Measurements from ENCODE around the gene OTUD7B.

OTUD7B gene

GRCh38 chr1:150021191-150021694 is 10.7 kb upstream of the OTUD7B start:
- no peak overlapping the region for H3K27ac ChIP-seq (ENCODE audit: low read length)
- H3K36me3 ChIP-seq (ENCODE audit: insufficient read depth, low read depth, low read length), result no peaks in the 10 kb centered on the region
- no peak overlapping the region for H3K4me3 ChIP-seq (ENCODE audit: low read length)
- H3K4me1 ChIP-seq (ENCODE audit: insufficient read depth, low read length), result no peaks in the 10 kb centered on the region; the same call in 1 of the 2 replicates
- no peaks in the 10 kb centered on the region for H3K9me3 ChIP-seq (ENCODE audit: insufficient read depth, low read depth, low read length)
- no peaks in the 10 kb centered on the region for H3K27me3 ChIP-seq (ENCODE audit: insufficient read depth, low read length)
- H3K9ac ChIP-seq (ENCODE audit: low read depth, low read length), result no peak overlapping the region

DNA sequence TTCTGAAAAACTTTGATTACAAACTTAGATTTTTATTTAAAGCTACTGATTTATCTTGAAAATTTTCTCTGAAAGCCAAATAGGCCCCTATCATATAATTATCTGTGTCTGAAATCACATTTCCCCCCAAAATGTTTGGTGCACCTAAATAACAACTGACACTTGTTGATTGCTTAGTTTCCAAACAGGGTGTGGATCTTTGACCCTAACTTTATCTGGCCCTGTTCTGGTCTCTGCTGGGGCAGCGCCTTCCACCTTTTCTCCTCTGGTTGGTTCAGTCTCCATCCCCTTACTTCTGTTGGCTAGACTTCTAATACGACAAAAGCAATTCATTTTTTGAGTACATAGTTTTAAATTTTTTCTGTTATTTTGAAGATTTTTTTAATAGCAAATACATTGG is 10.2 kb upstream of the OTUD7B start:
- Histone ChIP-seq H3K27ac (ENCODE audit: low read length) (no peak overlapping the region), H3K4me1 (ENCODE audit: insufficient read depth, low read length) (no peaks in the 10 kb centered on the region; the same call in 1 of the 2 replicates), H3K36me3 (ENCODE audit: insufficient read depth, low read depth, low read length) (no peaks in the 10 kb centered on the region), H3K27me3 (ENCODE audit: insufficient read depth, low read length) (no peaks in the 10 kb centered on the region), H3K9ac (ENCODE audit: low read depth, low read length) (no peak overlapping the region), H3K4me3 (ENCODE audit: low read length) (no peak overlapping the region), H3K9me3 (ENCODE audit: insufficient read depth, low read depth, low read length) (no peaks in the 10 kb centered on the region)

GRCh38 chr1:150018165-150018564 is 7.6 kb upstream of the OTUD7B start:
- no peak overlapping the region for H3K27ac ChIP-seq (ENCODE audit: low read length)
- H3K9me3 ChIP-seq (ENCODE audit: insufficient read depth, low read depth, low read length), result no peaks in the 10 kb centered on the region
- no peak overlapping the region for H3K9ac ChIP-seq (ENCODE audit: low read depth, low read length)
- no peaks in the 10 kb centered on the region for H3K36me3 ChIP-seq (ENCODE audit: insufficient read depth, low read depth, low read length)
- no peaks in the 10 kb centered on the region; the same call in 1 of the 2 replicates for H3K4me1 ChIP-seq (ENCODE audit: insufficient read depth, low read length)
- no peak overlapping the region for H3K4me3 ChIP-seq (ENCODE audit: low read length)
- H3K27me3 ChIP-seq (ENCODE audit: insufficient read depth, low read length), result no peaks in the 10 kb centered on the region

GRCh38 chr1:150017206-150017750 is 6.8 kb upstream of the OTUD7B start:
- Histone ChIP-seq H3K9ac (ENCODE audit: low read depth, low read length) (no peak overlapping the region), H3K27ac (ENCODE audit: low read length) (no peak overlapping the region), H3K36me3 (ENCODE audit: insufficient read depth, low read depth, low read length) (no peaks in the 10 kb centered on the region), H3K4me3 (ENCODE audit: low read length) (no peak overlapping the region), H3K9me3 (ENCODE audit: insufficient read depth, low read depth, low read length) (no peaks in the 10 kb centered on the region), H3K4me1 (ENCODE audit: insufficient read depth, low read length) (no peaks in the 10 kb centered on the region; the same call in 1 of the 2 replicates), H3K27me3 (ENCODE audit: insufficient read depth, low read length) (no peaks in the 10 kb centered on the region)

- no peak overlapping the region for H3K9ac ChIP-seq (ENCODE audit: low read depth, low read length)
- no peaks in the 10 kb centered on the region for H3K9me3 ChIP-seq (ENCODE audit: insufficient read depth, low read depth, low read length)
- H3K27me3 ChIP-seq (ENCODE audit: insufficient read depth, low read length), result no peaks in the 10 kb centered on the region
- H3K27ac ChIP-seq (ENCODE audit: low read length), result no peak overlapping the region
- H3K4me3 ChIP-seq (ENCODE audit: low read length), result no peak overlapping the region
- peaks cover 5% of the 10 kb centered on the region for H3K4me1 ChIP-seq (ENCODE audit: insufficient read depth, low read length)
- no peaks in the 10 kb centered on the region for H3K36me3 ChIP-seq (ENCODE audit: insufficient read depth, low read depth, low read length)
These were observed 5.2 kb upstream of the OTUD7B start for GRCh38 chr1:150015651-150016131.

DNA sequence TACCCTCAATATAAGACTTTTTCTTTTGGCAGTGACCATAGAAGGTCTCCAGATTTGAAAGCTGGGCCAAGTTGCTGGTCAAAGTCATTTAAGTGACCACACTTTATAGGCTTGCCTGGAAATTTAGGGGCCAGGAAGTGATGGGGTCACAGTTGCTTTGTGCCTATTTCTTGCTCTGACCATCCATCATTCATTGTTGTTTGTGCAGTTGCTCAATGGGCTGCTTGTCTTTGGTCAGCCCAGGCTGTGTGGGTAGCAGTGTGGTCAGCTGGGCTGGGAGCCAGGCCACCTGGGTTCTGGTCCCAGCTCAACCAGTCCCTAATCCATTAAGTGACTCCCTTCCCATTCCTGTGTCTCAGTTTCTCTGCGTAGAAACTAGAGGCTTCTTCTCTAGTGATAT is 2.1 kb upstream of the OTUD7B start:
- H3K4me3 ChIP-seq (ENCODE audit: low read length), result no peak overlapping the region
- H3K27ac ChIP-seq (ENCODE audit: low read length), result no peak overlapping the region
- H3K9ac ChIP-seq (ENCODE audit: low read depth, low read length), result no peak overlapping the region
- peaks cover 9% of the 10 kb centered on the region for H3K4me1 ChIP-seq (ENCODE audit: insufficient read depth, low read length)
- no peaks in the 10 kb centered on the region for H3K9me3 ChIP-seq (ENCODE audit: insufficient read depth, low read depth, low read length)
- no peaks in the 10 kb centered on the region for H3K27me3 ChIP-seq (ENCODE audit: insufficient read depth, low read length)
- H3K36me3 ChIP-seq (ENCODE audit: insufficient read depth, low read depth, low read length), result no peaks in the 10 kb centered on the region

GRCh38 chr1:150009604-150010392 is 728 bp downstream of the OTUD7B start:
- Histone ChIP-seq H3K27me3 (ENCODE audit: insufficient read depth, low read length) (no peaks in the 10 kb centered on the region), H3K4me3 (ENCODE audit: low read length) (peak overlapping the region; percentile 96), H3K9ac (ENCODE audit: low read depth, low read length) (peak overlapping the region; percentile 95), H3K9me3 (ENCODE audit: insufficient read depth, low read depth, low read length) (no peaks in the 10 kb centered on the region), H3K27ac (ENCODE audit: low read length) (no peak overlapping the region), H3K4me1 (ENCODE audit: insufficient read depth, low read length) (peaks cover 9% of the 10 kb centered on the region), H3K36me3 (ENCODE audit: insufficient read depth, low read depth, low read length) (peaks cover 3% of the 10 kb centered on the region; the same call in 1 of the 2 replicates)

- peaks cover 9% of the 10 kb centered on the region for H3K4me1 ChIP-seq (ENCODE audit: insufficient read depth, low read length)
- H3K4me3 ChIP-seq (ENCODE audit: low read length), result peak overlapping the region; percentile 96
- H3K9ac ChIP-seq (ENCODE audit: low read depth, low read length), result peak overlapping the region; percentile 95; the same call in 1 of the 2 replicates
- H3K9me3 ChIP-seq (ENCODE audit: insufficient read depth, low read depth, low read length), result no peaks in the 10 kb centered on the region
- H3K36me3 ChIP-seq (ENCODE audit: insufficient read depth, low read depth, low read length), result peaks cover 6% of the 10 kb centered on the region; the same call in 1 of the 2 replicates
- H3K27me3 ChIP-seq (ENCODE audit: insufficient read depth, low read length), result no peaks in the 10 kb centered on the region
- no peak overlapping the region for H3K27ac ChIP-seq (ENCODE audit: low read length)
These were observed 1.8 kb downstream of the OTUD7B start for GRCh38 chr1:150008699-150009098.

DNA sequence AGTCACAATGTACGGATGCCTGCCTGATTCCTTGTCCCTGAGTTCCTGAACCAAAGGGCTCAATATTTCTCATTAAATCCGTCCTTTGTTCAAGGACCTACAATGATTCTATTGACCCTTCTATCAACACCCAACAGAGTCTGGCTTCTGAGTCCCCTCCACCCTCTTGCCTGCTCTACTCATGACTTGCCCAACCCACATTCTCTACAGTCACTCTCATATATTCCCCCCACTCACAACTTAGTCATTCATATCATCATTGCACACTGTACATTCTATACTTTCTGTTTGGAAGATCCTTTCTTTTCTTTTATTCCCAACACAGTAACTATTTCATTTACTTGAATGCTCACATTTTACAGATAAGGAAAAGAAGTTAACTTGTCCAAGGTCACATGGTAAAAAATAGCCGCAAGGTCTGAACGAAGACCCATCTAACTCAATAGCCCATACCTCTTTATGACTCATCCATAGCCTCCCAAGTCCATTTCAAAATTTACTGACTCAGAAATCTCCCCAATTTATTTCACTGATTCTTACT is 3.6 kb downstream of the OTUD7B start:
- peaks cover 11% of the 10 kb centered on the region; the same call in 1 of the 2 replicates for H3K36me3 ChIP-seq (ENCODE audit: insufficient read depth, low read depth, low read length)
- no peaks in the 10 kb centered on the region for H3K9me3 ChIP-seq (ENCODE audit: insufficient read depth, low read depth, low read length)
- H3K9ac ChIP-seq (ENCODE audit: low read depth, low read length), result no peak overlapping the region
- no peak overlapping the region for H3K4me3 ChIP-seq (ENCODE audit: low read length)
- no peak overlapping the region for H3K27ac ChIP-seq (ENCODE audit: low read length)
- H3K27me3 ChIP-seq (ENCODE audit: insufficient read depth, low read length), result no peaks in the 10 kb centered on the region
- H3K4me1 ChIP-seq (ENCODE audit: insufficient read depth, low read length), result peaks cover 9% of the 10 kb centered on the region

GRCh38 chr1:150005606-150006005 is 4.9 kb downstream of the OTUD7B start:
- Histone ChIP-seq H3K27ac (ENCODE audit: low read length) (no peak overlapping the region), H3K9me3 (ENCODE audit: insufficient read depth, low read depth, low read length) (no peaks in the 10 kb centered on the region), H3K9ac (ENCODE audit: low read depth, low read length) (no peak overlapping the region), H3K4me3 (ENCODE audit: low read length) (no peak overlapping the region), H3K27me3 (ENCODE audit: insufficient read depth, low read length) (no peaks in the 10 kb centered on the region), H3K4me1 (ENCODE audit: insufficient read depth, low read length) (peaks cover 4% of the 10 kb centered on the region), H3K36me3 (ENCODE audit: insufficient read depth, low read depth, low read length) (peaks cover 11% of the 10 kb centered on the region; the same call in 1 of the 2 replicates)

DNA sequence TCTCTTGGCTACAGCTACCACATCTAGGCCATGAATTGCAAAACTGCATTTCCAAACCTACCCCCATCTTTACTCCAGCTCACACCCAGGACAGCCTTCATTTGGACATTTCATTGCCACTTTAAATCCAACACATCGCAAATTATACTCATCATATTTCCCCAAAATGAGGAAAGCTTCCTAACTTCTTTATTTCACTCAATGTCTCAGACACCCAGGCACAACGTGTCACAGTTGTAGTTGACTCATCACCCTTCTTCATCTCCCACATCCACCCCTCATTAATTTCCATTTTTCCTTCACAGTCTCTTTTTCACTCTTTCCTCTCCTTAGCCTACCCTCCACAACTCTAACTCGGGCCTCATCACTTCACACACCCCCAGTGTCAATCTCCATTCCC is 6.7 kb downstream of the OTUD7B start:
- Histone ChIP-seq H3K9ac (ENCODE audit: low read depth, low read length) (no peak overlapping the region), H3K27me3 (ENCODE audit: insufficient read depth, low read length) (no peaks in the 10 kb centered on the region), H3K27ac (ENCODE audit: low read length) (no peak overlapping the region), H3K4me1 (ENCODE audit: insufficient read depth, low read length) (peaks cover 4% of the 10 kb centered on the region), H3K4me3 (ENCODE audit: low read length) (no peak overlapping the region), H3K36me3 (ENCODE audit: insufficient read depth, low read depth, low read length) (peaks cover 18% of the 10 kb centered on the region), H3K9me3 (ENCODE audit: insufficient read depth, low read depth, low read length) (no peaks in the 10 kb centered on the region)
